ACC112 (cell line): ENCODE results near the gene CRADD.
"Not testable (repeated sequence)": the region's sequence is repeated elsewhere in the genome, so short reads cannot be mapped to it uniquely, and the experiment has no call there.

ENCODE experiments used
- H2AFZ ChIP-seq: fragments of 200-600 bp; sonication (generic); one replicate; pipeline ENCODE4 v1.6.0; 2017; ENCODE audit warnings: antibody characterized with exemption, low read length; ENCODE audit not compliant: unreplicated experiment
- H3K27ac ChIP-seq: fragments of 200-600 bp; sonication (generic); 2 replicates; pipeline ENCODE4 v1.5.1; 2014; ENCODE audit warnings: low read depth, mild to moderate bottlenecking, antibody characterized with exemption, low read length, moderate library complexity
- H3K27me3 ChIP-seq: fragments of 200-600 bp; sonication (generic); 2 replicates; pipeline ENCODE4 v1.6.1; 2014; ENCODE audit warnings: mild to moderate bottlenecking, antibody characterized with exemption, low read length, moderate library complexity, mixed read lengths; ENCODE audit not compliant: insufficient read depth
- H3K36me3 ChIP-seq: fragments of 200-600 bp; sonication (generic); 2 replicates; pipeline ENCODE4 v1.6.1; 2016; ENCODE audit warnings: mild to moderate bottlenecking, antibody characterized with exemption, low read length, moderate library complexity, mixed read lengths; ENCODE audit not compliant: insufficient read depth
- H3K4me1 ChIP-seq: fragments of 200-600 bp; sonication (generic); one replicate; pipeline ENCODE4 v1.6.1; 2016; ENCODE audit warnings: low read length, mixed read lengths; ENCODE audit not compliant: insufficient read depth, unreplicated experiment, control insufficient read depth
- H3K4me3 ChIP-seq: fragments of 200-600 bp; sonication (generic); 2 replicates; pipeline ENCODE4 v1.5.1; 2014; ENCODE audit warnings: mild to moderate bottlenecking, low read depth, low read length
- H3K79me2 ChIP-seq: fragments of 200-600 bp; sonication (generic); one replicate; pipeline ENCODE4 v1.6.0; 2016; ENCODE audit warnings: low read length; ENCODE audit not compliant: control insufficient read depth, unreplicated experiment, insufficient read depth

CRADD gene

GRCh38 chr12:93871566-93871965 lies 194.4 kb downstream of the CRADD start:
- not testable (repeated sequence) for H3K4me3 ChIP-seq, H3K79me2 ChIP-seq, H3K27me3 ChIP-seq, H3K4me1 ChIP-seq, H3K27ac ChIP-seq, H2AFZ ChIP-seq, H3K36me3 ChIP-seq

- Histone ChIP-seq H3K4me3 (no peak overlapping the region), H3K79me2 (no peaks in the 10 kb centered on the region), H2AFZ (no peak overlapping the region), H3K27ac (no peak overlapping the region), H3K36me3 (no peaks in the 10 kb centered on the region), H3K27me3 (no peaks in the 10 kb centered on the region), H3K4me1 (no peaks in the 10 kb centered on the region)
Measured at GRCh38 chr12:93873561-93873960, 196.4 kb downstream of the CRADD start.

GRCh38 chr12:93875157-93875556 lies 198.0 kb downstream of the CRADD start:
- Histone ChIP-seq H3K36me3 (no peaks in the 10 kb centered on the region), H3K4me1 (no peaks in the 10 kb centered on the region), H3K27me3 (no peaks in the 10 kb centered on the region), H3K79me2 (no peaks in the 10 kb centered on the region), H2AFZ (no peak overlapping the region), H3K4me3 (no peak overlapping the region), H3K27ac (no peak overlapping the region)

DNA sequence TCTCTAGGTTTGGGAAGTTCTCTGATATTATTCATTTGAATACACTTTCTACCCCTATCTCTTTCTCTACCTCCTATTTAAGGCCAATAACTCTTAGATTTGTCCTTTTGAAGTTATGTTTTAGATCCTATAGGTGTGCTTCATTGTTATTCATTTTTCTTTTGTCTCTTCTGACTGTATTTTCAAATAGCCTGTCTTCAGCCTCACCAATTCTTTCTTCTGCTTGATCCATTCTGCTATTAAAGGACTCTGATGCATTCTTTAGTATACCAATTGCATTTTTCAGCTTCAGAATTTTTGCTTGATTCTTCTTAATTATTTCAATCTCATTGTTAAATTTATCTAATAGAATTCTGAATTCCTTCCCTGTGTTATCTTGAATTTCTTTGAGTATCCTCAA lies 199.2 kb downstream of the CRADD start:
- no peak overlapping the region for H3K4me3 ChIP-seq
- no peak overlapping the region for H3K27ac ChIP-seq
- no peak overlapping the region for H2AFZ ChIP-seq
- H3K4me1 ChIP-seq, result no peaks in the 10 kb centered on the region
- H3K36me3 ChIP-seq, result no peaks in the 10 kb centered on the region
- H3K27me3 ChIP-seq, result no peaks in the 10 kb centered on the region
- H3K79me2 ChIP-seq, result no peaks in the 10 kb centered on the region

DNA sequence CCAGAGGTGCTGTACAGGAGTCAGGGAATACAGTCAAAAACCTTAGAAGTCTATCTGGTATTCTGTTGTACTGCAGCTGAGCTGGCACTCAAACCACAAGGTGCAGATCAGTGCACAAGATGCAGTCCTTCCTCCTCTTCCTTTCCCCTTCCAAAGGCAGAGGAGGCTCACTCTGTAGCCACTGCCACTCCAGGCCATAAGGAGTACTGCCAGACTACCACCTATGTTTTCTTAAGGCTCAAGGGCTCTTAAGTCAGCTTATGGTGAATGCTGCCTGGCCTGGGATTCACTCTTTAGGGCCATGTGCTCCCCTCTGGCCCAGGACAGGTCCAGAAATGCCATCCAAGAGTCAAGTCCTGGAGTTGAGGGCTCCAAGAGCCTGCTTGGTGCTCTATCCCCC lies 200.3 kb downstream of the CRADD start:
- Histone ChIP-seq H2AFZ (no peak overlapping the region), H3K36me3 (no peaks in the 10 kb centered on the region), H3K4me3 (no peak overlapping the region), H3K79me2 (no peaks in the 10 kb centered on the region), H3K4me1 (no peaks in the 10 kb centered on the region), H3K27me3 (no peaks in the 10 kb centered on the region), H3K27ac (no peak overlapping the region)

GRCh38 chr12:93879476-93880421 lies 202.6 kb downstream of the CRADD start:
- Histone ChIP-seq H2AFZ (no peak overlapping the region), H3K79me2 (no peaks in the 10 kb centered on the region), H3K36me3 (no peaks in the 10 kb centered on the region), H3K4me3 (no peak overlapping the region), H3K4me1 (peaks cover 6% of the 10 kb centered on the region), H3K27ac (no peak overlapping the region), H3K27me3 (no peaks in the 10 kb centered on the region)

DNA sequence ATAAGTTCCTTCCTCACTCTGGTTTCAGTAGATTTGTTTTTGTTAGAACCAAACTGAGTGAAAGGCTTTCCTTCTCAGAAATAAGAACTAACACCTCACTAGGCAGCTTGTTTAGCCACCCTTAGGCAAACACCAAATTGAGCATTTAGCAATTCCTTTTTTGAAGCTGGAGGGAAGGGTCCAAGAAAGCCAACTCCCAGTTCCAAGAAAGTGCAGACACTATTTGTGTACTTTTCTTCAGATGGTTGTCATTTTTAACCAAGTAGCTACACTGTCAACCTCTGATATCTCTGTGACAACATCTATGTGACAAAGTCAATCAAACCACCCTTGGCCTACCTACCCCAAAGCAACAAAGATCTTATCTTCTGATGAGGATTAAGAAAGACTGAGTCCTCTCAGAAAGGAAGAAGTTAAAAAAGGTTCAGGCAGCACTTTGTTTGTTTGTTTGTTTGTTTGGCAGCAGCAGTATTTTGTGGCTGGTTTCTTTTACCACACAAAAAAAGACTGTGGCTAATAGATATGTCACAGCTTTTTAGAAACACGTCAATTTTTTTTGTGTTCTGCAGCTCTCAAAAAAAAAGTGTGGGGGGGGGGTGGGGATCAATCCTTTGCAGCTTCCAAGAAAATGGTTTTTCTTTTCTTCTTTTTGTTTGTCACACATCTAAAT lies 203.8 kb downstream of the CRADD start:
- H3K36me3 ChIP-seq, result no peaks in the 10 kb centered on the region
- H3K4me1 ChIP-seq, result peaks cover 6% of the 10 kb centered on the region
- no peaks in the 10 kb centered on the region for H3K27me3 ChIP-seq
- H2AFZ ChIP-seq, result no peak overlapping the region
- no peaks in the 10 kb centered on the region for H3K79me2 ChIP-seq
- H3K4me3 ChIP-seq, result no peak overlapping the region
- no peak overlapping the region for H3K27ac ChIP-seq

GRCh38 chr12:93882763-93883162 lies 205.6 kb downstream of the CRADD start:
- no peaks in the 10 kb centered on the region for H3K36me3 ChIP-seq
- no peak overlapping the region for H3K4me3 ChIP-seq
- H3K27me3 ChIP-seq, result no peaks in the 10 kb centered on the region
- H2AFZ ChIP-seq, result no peak overlapping the region
- H3K4me1 ChIP-seq, result peaks cover 6% of the 10 kb centered on the region
- H3K27ac ChIP-seq, result no peak overlapping the region
- H3K79me2 ChIP-seq, result no peaks in the 10 kb centered on the region

- Histone ChIP-seq H3K4me3 (no peak overlapping the region), H3K27me3 (no peaks in the 10 kb centered on the region), H2AFZ (peak overlapping the region; percentile 5), H3K27ac (0 out of 2 replicates have a peak overlapping the region, but pooled peaks have one; percentile 5), H3K36me3 (no peaks in the 10 kb centered on the region), H3K4me1 (peaks cover 6% of the 10 kb centered on the region), H3K79me2 (no peaks in the 10 kb centered on the region)
Measured at GRCh38 chr12:93883436-93884154, 206.4 kb downstream of the CRADD start.

DNA sequence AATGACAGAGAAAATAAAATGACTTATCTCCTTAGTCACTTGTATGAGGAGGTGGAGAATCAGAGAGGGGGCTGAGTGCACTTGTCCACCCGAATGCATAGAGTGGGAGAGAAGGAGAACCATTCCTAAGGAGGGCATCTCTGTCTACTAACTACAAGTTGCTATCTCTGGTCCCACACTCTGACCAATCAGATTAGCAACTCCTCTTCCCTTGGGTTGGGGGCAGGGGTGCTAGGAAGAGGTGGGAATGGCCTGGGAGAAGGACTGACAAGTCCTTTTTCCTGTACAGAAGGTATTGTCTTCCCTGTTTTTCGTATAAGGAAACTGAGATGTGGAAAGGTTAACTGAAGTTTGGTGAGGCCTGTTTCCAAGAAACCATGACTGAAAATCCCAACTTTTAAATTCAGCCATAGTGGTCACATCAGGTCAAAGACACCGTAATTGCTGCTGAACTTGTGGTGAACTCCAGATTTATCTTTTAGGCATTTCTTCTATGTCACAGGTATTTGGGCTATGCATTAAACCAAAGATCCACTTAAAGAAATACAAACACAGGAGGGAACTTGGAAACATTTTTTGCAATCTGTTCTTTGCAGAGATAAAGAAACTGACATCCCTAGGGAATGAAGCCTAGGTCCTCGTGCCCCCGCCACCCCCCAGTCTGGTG lies 207.8 kb downstream of the CRADD start:
- Histone ChIP-seq H3K36me3 (no peaks in the 10 kb centered on the region), H3K4me3 (no peak overlapping the region), H2AFZ (no peak overlapping the region), H3K27me3 (no peaks in the 10 kb centered on the region), H3K27ac (no peak overlapping the region), H3K4me1 (peaks cover 6% of the 10 kb centered on the region), H3K79me2 (no peaks in the 10 kb centered on the region)
